ENCODE data around the gene IL26.

Gene IL26

DNA sequence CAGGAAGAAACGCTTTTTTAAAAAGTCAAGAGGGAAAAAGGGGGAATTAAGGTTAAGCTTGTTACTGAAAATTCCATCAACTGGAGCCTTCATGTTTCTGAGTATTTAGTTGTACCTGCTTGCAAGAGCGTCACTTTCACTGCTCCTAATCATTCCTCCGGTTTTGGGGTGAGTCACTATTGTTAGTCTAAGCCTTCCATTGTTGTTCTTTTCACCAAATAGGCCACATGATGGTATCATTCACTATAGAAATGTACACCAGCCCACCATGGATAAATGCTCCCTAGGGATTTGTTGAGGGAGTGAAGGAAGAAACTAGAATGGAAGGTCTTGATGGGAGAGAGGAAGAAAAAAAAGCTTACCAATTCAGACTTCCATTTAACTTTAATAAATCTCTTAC lies 24.8 kb upstream of the IL26 start:
- Mint-ChIP-seq H3K27me3 (peaks cover 47% of the 10 kb centered on the region), H3K27ac (no peak overlapping the region), H3K9me3 (peaks cover 0 to 7% of the 10 kb centered on the region in 2 donors), H3K4me3 (no peak overlapping the region), H3K4me1 (peaks cover 5% of the 10 kb centered on the region)
- DNase-seq (no peak), ATAC-seq (no peak)

DNA sequence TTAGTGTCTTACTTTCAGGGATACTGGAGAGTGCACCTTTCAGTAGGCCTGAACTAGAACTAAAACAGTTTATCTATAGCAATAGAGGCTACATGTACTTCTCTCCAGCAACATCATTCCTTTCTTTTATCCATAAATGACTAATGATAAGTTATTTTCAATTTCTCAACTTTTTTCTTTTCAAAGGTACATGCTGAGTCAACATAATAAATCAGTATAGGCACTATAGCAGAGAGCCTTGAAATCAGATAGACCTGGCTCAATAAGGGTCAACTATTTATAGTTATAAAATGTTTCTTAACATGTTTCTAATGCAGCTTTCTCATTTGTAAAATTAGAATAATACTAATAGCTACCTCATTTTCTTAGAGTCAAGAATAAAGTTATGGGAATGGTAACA lies 22.2 kb upstream of the IL26 start:
- H3K27ac Mint-ChIP-seq, result no peak overlapping the region
- ATAC-seq, result no peak
- DNase-seq, result no peak

DNA sequence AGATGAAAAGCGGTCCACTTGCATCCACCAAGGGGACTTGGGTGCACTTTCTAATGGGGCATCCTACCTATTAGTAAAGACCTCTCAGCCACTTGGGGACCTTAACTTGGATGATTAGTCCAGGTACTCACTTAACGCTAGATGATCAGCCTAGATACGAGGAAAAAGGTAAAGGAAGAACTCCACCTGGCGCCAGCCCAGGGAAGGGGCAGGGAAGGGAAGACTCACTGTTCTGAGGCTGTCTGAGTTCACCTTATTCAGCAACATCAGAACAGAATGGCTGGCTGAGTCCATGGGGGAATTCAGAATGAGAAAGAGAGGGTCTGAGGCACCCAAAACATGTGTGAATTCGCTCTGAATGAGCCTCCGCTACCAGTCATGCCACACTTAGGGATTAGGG lies 20.7 kb upstream of the IL26 start:
- Mint-ChIP-seq H3K9me3 (peaks cover 13 to 19% of the 10 kb centered on the region in 2 donors), H3K4me1 (peaks cover 16% of the 10 kb centered on the region), H3K27me3 (peaks cover 25% of the 10 kb centered on the region), H3K27ac (peak overlapping the region in 1 of 2 donors; percentile 3), H3K4me3 (no peak overlapping the region)
- ATAC-seq (no peak), DNase-seq (no peak)

More for the DNA sequence above, 22.2 kb upstream of the IL26 start:
- Mint-ChIP-seq H3K27me3 (peaks cover 38% of the 10 kb centered on the region), H3K4me1 (peaks cover 5% of the 10 kb centered on the region), H3K9me3 (peaks cover 12 to 15% of the 10 kb centered on the region in 2 donors), H3K4me3 (no peak overlapping the region)

DNA sequence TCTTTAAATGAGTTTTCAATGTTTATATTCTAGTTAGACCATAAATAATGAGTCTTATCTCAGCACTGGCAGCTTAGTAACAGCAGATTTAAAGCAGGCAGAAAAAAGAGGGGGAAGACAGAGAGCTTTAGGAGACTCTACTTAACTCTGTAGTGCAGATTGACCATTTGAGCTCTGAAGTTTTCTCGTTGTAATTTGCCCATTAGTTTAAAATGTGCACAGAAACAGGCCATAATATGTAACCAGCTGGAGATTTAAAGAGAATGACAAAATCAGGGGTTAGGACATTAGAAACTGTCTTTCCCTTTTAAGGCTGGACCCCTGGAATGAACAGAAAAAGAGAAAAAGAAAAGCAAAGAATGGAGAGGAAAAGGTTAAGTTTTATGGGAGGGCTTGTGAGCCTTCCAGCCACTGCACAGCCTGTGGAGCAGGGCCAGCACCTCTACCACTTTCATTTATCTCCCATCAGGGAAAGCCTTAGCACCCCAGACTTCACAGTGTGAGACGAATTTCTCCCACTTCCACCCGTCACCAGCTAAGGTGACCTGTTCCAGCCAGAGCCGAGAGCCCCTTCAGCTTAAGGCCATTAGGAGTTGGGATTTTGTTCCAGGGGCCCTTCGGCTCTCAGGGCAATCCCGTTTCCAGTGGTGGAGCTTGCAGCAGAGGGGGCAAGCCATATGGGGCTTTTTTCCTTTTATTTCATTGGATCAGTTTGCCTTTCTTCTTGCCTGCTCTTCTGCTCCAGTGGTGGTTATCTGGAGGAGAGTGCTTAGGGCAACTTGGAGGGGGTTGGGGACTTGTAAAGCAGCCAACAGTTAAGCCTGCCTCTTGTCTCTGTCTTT lies 19.8 kb upstream of the IL26 start:
- Mint-ChIP-seq H3K4me3 (no peak overlapping the region), H3K27ac (no peak overlapping the region), H3K9me3 (peaks cover 13 to 19% of the 10 kb centered on the region in 2 donors), H3K4me1 (peaks cover 26% of the 10 kb centered on the region), H3K27me3 (peaks cover 21% of the 10 kb centered on the region)
- DNase-seq, result no peak
- no peak for ATAC-seq

DNA sequence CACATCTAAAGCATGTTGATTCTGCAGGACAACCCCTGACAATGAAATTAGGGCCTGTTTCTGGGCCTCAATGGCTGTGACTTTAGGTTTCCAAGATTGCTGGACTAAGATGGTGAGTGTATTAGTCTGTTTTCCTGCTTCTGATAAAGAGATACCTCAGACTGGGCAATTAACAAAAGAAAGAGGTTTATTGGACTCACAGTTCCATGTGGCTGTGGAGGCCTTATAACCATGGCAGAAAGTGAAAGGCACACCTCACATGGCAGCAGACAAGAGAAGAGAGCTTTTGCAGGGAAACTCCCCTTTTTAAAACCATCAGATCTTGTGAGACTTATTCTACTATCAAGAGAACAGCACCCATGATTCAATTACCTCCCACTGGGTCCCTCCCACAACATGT lies 17.2 kb upstream of the IL26 start:
- no peak overlapping the region for H3K27ac Mint-ChIP-seq
- H3K27me3 Mint-ChIP-seq, result peaks cover 12% of the 10 kb centered on the region
- peaks cover 13 to 19% of the 10 kb centered on the region in 2 donors for H3K9me3 Mint-ChIP-seq
- no peak overlapping the region for H3K4me3 Mint-ChIP-seq
- H3K4me1 Mint-ChIP-seq, result peaks cover 47% of the 10 kb centered on the region
- ATAC-seq (no peak), DNase-seq (no peak)

DNA sequence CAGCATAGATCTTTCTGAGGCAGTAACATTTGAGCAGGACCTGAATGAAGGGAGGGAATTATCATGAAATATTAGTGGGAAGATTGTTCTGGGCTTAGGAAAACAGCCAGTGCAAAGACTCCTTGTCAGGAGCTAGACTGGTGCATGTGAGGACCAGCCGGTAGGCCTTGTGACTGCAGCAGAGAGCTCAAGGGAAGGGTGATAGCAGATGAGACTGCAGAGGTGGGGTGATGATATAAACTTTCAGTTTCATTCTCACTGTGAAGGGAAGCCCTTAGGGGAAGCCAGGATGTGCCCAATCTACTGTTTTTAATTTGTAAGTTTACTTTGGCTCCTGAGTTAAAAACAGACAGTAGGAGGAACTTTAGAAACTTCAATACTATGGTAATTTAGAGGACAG lies 15.4 kb upstream of the IL26 start:
- H3K4me1 Mint-ChIP-seq, result peaks cover 62% of the 10 kb centered on the region
- peaks cover 1% of the 10 kb centered on the region for H3K27me3 Mint-ChIP-seq
- peak; percentile 44 to 54 for DNase-seq
- H3K27ac Mint-ChIP-seq, result peak overlapping the region; percentile 45 to 81
- H3K9me3 Mint-ChIP-seq, result peaks cover 13 to 19% of the 10 kb centered on the region in 2 donors
- peak overlapping the region; percentile 65 to 72 for H3K4me3 Mint-ChIP-seq
- peak; percentile 99 for ATAC-seq

DNA sequence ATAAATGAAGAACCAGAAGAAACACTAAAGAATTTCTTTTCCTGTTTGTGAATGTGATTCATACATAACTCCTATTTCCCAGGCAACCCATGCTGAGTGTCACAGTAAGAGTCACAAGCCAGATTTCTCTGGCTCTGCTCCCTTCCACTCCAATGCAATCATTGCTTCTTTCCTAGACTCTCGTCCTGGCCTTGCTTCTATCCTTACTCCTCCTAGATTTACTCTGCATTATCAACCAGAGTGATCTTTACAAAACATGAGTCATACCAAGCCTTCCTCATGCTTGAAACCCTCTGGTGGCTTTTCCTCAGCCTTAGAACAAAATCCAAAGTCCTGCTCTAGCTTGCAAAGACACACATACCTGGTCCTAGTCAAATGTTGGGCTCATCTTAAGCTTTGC lies 14.5 kb upstream of the IL26 start:
- ATAC-seq (no peak), DNase-seq (no peak)
- Mint-ChIP-seq H3K4me1 (peaks cover 69% of the 10 kb centered on the region), H3K27ac (peak overlapping the region in 1 of 2 donors; percentile 38), H3K27me3 (no peaks in the 10 kb centered on the region), H3K4me3 (peak overlapping the region in 1 of 2 donors; percentile 72), H3K9me3 (peaks cover 13 to 19% of the 10 kb centered on the region in 2 donors)

DNA sequence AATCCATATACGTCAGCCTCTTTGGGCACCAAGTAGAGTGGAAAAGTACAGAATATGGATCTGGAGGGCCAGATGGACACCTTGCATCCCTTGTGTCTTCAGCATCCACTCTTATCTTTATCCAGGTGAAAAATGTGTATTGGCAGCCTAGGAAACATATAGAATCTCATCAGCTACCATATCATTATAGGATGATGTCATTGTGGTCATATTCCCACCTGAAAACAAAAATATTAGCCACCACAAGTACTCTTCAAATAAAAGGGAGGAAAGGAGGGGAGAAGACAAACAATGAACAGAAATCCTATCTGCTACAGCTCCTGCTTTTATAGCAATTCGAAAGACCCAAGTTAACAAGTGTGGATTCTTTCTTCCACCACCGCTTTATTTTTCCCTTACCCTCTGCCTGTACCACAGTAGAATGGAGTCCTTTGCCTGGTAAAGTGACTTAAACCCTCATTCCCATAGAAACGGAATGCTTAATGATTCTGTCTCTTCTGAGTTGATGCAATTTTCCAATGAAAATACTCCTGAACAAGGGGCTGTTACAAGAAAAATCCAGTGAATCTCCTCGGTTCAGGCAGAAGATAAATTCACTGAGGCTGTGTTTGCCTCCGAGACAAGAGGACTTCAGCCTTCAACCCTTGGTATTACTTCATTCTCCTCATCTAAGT lies 13.8 kb upstream of the IL26 start:
- DNase-seq (no peak), ATAC-seq (no peak)
- Mint-ChIP-seq H3K27me3 (no peaks in the 10 kb centered on the region), H3K4me3 (no peak overlapping the region), H3K27ac (no peak overlapping the region), H3K9me3 (peaks cover 13 to 19% of the 10 kb centered on the region in 2 donors), H3K4me1 (peaks cover 75% of the 10 kb centered on the region)

DNA sequence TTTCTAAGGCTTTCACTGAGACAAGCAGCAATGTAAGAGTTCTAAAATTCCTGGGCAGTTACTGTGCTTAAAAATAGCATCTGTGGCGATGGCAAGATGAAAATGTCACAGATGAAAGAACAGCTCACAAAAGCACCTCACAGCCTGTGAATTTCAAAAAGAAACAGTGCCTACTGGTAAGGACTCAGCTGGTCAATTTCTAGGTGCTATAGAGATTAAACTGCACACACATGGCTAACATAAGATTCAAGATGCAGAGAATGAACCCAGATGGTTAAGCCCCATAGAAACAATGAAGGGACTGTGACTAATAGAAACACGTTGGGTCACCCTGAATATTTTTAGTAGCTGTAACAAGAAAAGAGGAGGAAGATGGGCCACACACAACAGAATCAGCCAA lies 12.0 kb upstream of the IL26 start:
- ATAC-seq (no peak), DNase-seq (no peak)
- Mint-ChIP-seq H3K4me3 (peak overlapping the region; percentile 74 to 83), H3K27me3 (no peaks in the 10 kb centered on the region), H3K4me1 (peaks cover 82% of the 10 kb centered on the region), H3K9me3 (peaks cover 3 to 6% of the 10 kb centered on the region in 2 donors), H3K27ac (no peak overlapping the region)

DNA sequence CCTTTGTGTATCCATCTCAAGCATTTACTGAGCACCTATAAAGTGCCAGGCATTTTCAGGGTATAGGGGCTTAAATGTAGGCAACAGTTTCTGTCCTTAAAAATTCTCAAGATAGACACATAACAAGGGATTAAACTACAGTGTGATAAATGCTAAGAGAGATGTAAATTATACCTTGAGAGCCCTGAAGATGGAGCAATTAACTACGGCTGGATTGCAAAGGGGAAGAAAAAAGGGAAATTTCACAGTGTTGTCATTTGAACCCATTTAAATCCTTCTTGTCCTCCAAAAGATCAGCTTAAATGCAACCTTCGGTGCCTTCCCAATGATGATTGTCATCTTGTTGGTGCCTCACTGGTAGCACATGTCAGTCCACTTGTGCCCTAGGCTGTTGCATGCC lies 11.5 kb upstream of the IL26 start:
- Mint-ChIP-seq H3K9me3 (peaks cover 0 to under 1% of the 10 kb centered on the region in 2 donors), H3K4me3 (peak overlapping the region; percentile 74 to 83), H3K27ac (peak overlapping the region; percentile 92 to 93), H3K4me1 (peaks cover 80% of the 10 kb centered on the region), H3K27me3 (no peaks in the 10 kb centered on the region)
- ATAC-seq, result no peak
- no peak for DNase-seq

DNA sequence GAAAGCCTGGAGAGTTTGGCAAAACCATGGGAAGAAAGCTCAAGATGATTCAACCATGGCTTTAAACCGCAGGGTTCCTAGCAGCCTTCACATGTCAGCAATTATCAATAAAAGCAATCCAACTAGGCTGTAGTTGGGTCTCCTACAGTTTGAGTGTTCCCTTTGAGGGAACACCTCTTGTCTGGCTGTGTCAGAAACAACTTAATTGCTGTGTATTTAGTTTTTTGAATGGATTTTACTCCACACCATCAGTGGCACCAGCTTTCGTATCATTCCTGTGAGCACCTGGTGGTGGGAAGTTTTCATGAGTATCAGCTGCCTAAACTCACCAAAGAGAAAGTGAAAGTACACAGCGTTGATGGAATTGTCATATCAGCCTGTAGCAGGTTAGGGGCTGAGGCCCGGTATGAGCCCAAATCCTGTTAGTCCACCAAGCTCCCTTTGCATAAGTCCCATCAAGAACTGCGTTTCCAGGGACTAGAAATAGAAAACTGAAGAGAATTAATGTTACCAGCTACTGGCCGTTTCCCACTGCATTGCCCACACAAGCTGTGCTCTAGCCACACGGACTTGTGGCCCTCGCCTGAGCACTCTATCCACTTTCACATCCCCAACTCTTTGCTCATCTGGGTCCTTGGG lies 10.9 kb upstream of the IL26 start:
- H3K4me1 Mint-ChIP-seq, result peaks cover 78% of the 10 kb centered on the region
- H3K27me3 Mint-ChIP-seq, result no peaks in the 10 kb centered on the region

DNA sequence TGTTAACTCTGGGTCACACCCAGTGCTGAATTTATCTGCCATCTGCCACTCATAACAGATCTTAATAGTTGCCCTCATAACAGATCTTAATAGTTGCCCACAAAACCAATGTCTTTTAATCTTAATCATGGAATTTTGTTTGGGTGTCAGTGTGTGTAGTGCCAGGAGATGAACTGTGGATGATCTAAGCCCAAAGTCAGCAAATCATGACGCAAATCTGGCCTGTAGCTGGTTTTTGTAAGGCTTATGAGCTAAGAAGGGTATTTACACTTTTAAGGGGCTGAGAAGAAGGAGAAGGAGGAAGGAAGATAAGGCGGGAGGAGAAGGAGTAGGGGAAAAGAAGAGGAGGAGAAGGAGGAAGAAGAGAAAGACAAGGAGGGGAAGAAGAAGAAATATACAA lies 10.0 kb upstream of the IL26 start:
- peak overlapping the region; percentile 0 to 26 for H3K27ac Mint-ChIP-seq
- H3K4me3 Mint-ChIP-seq, result peak overlapping the region; percentile 14 to 83
- ATAC-seq (no peak), DNase-seq (no peak)
- H3K27me3 Mint-ChIP-seq, result no peaks in the 10 kb centered on the region
- no peaks in the 10 kb centered on the region for H3K9me3 Mint-ChIP-seq
- H3K4me1 Mint-ChIP-seq, result peaks cover 76% of the 10 kb centered on the region

More for the DNA sequence above, 10.9 kb upstream of the IL26 start:
- DNase-seq (peak; percentile 38 to 43), ATAC-seq (peak; percentile 67)
- Mint-ChIP-seq H3K4me3 (peak overlapping the region; percentile 74 to 83), H3K27ac (peak overlapping the region; percentile 92 to 93), H3K9me3 (no peaks in the 10 kb centered on the region)

DNA sequence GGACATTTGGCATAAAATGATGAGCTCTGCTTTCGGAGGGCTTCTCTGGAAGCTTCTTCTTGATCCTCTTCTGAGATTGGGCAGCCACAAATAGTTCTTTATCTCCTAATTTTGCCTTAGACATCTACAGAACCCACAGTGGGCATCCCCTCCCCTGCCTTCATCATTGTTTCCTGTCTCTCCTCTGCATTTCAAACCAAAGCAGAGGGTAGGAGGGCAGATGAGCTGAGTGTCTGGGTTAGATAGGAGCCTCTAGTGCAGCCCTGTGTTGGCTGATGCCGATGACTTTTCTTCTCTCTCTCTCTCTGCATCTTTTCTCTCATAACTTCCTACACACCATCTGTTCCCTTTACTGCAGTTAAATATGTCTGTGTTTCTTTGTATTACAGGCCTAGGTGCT lies 8.5 kb upstream of the IL26 start:
- no peak overlapping the region for H3K4me3 Mint-ChIP-seq
- H3K9me3 Mint-ChIP-seq, result no peaks in the 10 kb centered on the region
- DNase-seq, result peak in 1 of 2 donors; percentile 15
- no peaks in the 10 kb centered on the region for H3K27me3 Mint-ChIP-seq
- H3K27ac Mint-ChIP-seq, result no peak overlapping the region
- peaks cover 64% of the 10 kb centered on the region for H3K4me1 Mint-ChIP-seq
- ATAC-seq, result peak; percentile 70

DNA sequence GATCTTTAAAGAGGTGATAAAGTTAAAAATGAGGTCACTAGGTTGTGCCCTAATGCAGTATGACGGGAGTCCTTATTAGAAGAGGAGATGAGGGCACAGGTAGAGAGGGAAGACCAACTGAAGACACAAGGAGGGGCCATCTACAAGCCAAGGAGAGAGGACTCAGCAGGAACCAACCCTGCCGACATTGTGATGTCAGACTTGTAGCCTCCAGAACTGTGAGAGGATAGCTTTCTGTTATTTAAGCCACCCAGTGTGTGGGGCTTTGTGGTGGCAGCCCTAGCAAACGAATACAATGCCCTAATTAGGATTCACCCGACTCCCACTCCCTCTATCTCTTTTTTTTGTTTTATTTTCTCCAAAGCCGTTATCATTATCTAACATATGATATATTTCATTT lies 7.9 kb upstream of the IL26 start:
- H3K9me3 Mint-ChIP-seq, result no peaks in the 10 kb centered on the region
- no peak overlapping the region for H3K4me3 Mint-ChIP-seq
- ATAC-seq, result no peak

DNA sequence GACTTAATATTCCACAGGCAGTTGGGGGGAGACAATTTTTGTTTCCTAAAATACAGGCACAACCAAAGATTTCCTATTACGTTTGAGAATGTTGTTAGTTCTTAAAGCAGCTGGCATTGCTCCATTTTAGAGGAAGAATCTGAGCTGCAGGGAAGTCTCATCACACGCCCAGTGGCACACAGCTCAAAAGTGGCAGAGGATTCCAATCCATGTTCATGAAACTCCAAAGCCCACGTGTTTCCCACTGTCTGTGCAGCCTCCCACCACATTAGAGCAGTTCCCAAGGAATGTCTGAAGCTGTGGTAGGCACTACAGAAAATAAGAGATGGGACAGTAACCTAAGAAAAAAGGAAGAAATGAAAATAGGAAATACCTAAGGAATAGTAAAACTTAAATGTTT lies 6.1 kb upstream of the IL26 start:
- Mint-ChIP-seq H3K9me3 (no peaks in the 10 kb centered on the region), H3K4me1 (peaks cover 42% of the 10 kb centered on the region), H3K27ac (no peak overlapping the region), H3K27me3 (no peaks in the 10 kb centered on the region), H3K4me3 (no peak overlapping the region)
- ATAC-seq, result no peak
- no peak for DNase-seq

More for the DNA sequence above, 7.9 kb upstream of the IL26 start:
- no peaks in the 10 kb centered on the region for H3K27me3 Mint-ChIP-seq
- H3K27ac Mint-ChIP-seq, result no peak overlapping the region
- no peak for DNase-seq
- peaks cover 59% of the 10 kb centered on the region for H3K4me1 Mint-ChIP-seq

DNA sequence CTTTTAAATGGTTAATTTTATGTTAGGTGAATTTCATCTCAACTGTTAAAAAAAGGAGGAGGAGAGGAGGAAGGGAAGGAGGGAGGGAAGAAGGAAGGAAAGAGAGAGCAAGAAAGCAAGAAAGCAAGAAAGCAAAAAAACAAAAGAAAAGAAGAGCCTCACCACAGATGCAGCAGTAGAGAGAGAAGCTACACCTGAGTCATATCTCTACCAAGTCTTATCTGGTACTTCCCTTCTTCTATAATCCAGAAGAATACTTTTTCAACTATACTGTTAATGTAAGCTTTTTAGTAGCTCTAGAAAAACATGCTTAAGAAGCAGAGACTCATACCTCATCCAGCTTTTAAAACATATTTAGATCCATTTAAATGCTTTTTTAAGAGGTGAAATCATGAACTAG lies 5.6 kb upstream of the IL26 start:
- Mint-ChIP-seq H3K27ac (no peak overlapping the region), H3K27me3 (no peaks in the 10 kb centered on the region), H3K4me1 (peaks cover 39% of the 10 kb centered on the region), H3K4me3 (no peak overlapping the region), H3K9me3 (no peaks in the 10 kb centered on the region)
- ATAC-seq, result peak; percentile 64
- no peak for DNase-seq

Measured in stimulated activated naive CD8-positive, alpha-beta T cell treated with anti-CD3 and anti-CD28 coated beads, Interleukin-15, amount 100 ng/mL, for 72 hours (primary cell).